ENCODE data around the gene MSX1.

Gene MSX1

GRCh38 chr4:4842476-4843441, 16.7 kb upstream of the MSX1 start:
- Histone ChIP-seq H3K27ac (ENCODE audit: low read length) (no peak overlapping the region), H3K9ac (ENCODE audit: low read depth, low read length) (no peak overlapping the region), H3K36me3 (ENCODE audit: insufficient read depth, low read depth, low read length) (no peaks in the 10 kb centered on the region), H3K27me3 (ENCODE audit: insufficient read depth, low read length) (peaks cover 92% of the 10 kb centered on the region), H3K9me3 (ENCODE audit: insufficient read depth, low read depth, low read length) (no peaks in the 10 kb centered on the region), H3K4me3 (ENCODE audit: low read length) (no peak overlapping the region), H3K4me1 (ENCODE audit: insufficient read depth, low read length) (no peaks in the 10 kb centered on the region)

- Histone ChIP-seq H3K9me3 (ENCODE audit: insufficient read depth, low read depth, low read length) (no peaks in the 10 kb centered on the region), H3K4me1 (ENCODE audit: insufficient read depth, low read length) (no peaks in the 10 kb centered on the region), H3K27ac (ENCODE audit: low read length) (no peak overlapping the region), H3K36me3 (ENCODE audit: insufficient read depth, low read depth, low read length) (no peaks in the 10 kb centered on the region), H3K27me3 (ENCODE audit: insufficient read depth, low read length) (peaks cover 93% of the 10 kb centered on the region), H3K4me3 (ENCODE audit: low read length) (no peak overlapping the region), H3K9ac (ENCODE audit: low read depth, low read length) (no peak overlapping the region)
These were observed 15.7 kb upstream of the MSX1 start for GRCh38 chr4:4843635-4844291.

GRCh38 chr4:4845027-4845426, 14.4 kb upstream of the MSX1 start:
- Histone ChIP-seq H3K27me3 (ENCODE audit: insufficient read depth, low read length) (peaks cover 93% of the 10 kb centered on the region), H3K4me3 (ENCODE audit: low read length) (no peak overlapping the region), H3K36me3 (ENCODE audit: insufficient read depth, low read depth, low read length) (no peaks in the 10 kb centered on the region), H3K27ac (ENCODE audit: low read length) (no peak overlapping the region), H3K9me3 (ENCODE audit: insufficient read depth, low read depth, low read length) (no peaks in the 10 kb centered on the region), H3K9ac (ENCODE audit: low read depth, low read length) (no peak overlapping the region), H3K4me1 (ENCODE audit: insufficient read depth, low read length) (no peaks in the 10 kb centered on the region)

DNA sequence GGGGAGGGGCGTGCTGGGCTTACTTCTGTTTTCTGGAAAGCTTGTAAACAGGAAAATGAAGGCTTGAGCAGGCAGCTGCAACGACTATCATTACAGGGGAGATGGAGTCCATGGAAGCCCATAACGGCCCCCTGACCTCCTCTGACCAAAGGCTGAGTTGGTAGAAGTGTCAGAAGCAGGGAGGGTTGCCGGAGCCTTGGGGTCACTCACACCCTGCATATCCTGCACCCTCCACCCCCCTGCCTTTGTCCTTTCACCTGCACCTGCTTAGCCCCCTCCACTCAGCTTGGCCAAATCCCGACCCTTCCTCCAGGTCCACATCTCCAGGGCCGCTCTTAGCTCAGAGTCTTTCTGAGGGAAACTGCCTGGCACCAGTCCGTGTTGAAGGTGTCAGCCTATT, 12.5 kb upstream of the MSX1 start:
- no peaks in the 10 kb centered on the region for H3K4me1 ChIP-seq (ENCODE audit: insufficient read depth, low read length)
- no peak overlapping the region for H3K4me3 ChIP-seq (ENCODE audit: low read length)
- no peak overlapping the region for H3K27ac ChIP-seq (ENCODE audit: low read length)
- peaks cover 93% of the 10 kb centered on the region for H3K27me3 ChIP-seq (ENCODE audit: insufficient read depth, low read length)
- H3K9me3 ChIP-seq (ENCODE audit: insufficient read depth, low read depth, low read length), result no peaks in the 10 kb centered on the region
- no peak overlapping the region for H3K9ac ChIP-seq (ENCODE audit: low read depth, low read length)
- H3K36me3 ChIP-seq (ENCODE audit: insufficient read depth, low read depth, low read length), result no peaks in the 10 kb centered on the region

GRCh38 chr4:4848540-4848939, 10.9 kb upstream of the MSX1 start:
- H3K36me3 ChIP-seq (ENCODE audit: insufficient read depth, low read depth, low read length), result no peaks in the 10 kb centered on the region
- no peak overlapping the region for H3K27ac ChIP-seq (ENCODE audit: low read length)
- H3K4me1 ChIP-seq (ENCODE audit: insufficient read depth, low read length), result no peaks in the 10 kb centered on the region
- H3K4me3 ChIP-seq (ENCODE audit: low read length), result no peak overlapping the region
- H3K9me3 ChIP-seq (ENCODE audit: insufficient read depth, low read depth, low read length), result no peaks in the 10 kb centered on the region; the same call in 1 of the 2 replicates
- H3K27me3 ChIP-seq (ENCODE audit: insufficient read depth, low read length), result peaks cover 94% of the 10 kb centered on the region
- no peak overlapping the region for H3K9ac ChIP-seq (ENCODE audit: low read depth, low read length)

DNA sequence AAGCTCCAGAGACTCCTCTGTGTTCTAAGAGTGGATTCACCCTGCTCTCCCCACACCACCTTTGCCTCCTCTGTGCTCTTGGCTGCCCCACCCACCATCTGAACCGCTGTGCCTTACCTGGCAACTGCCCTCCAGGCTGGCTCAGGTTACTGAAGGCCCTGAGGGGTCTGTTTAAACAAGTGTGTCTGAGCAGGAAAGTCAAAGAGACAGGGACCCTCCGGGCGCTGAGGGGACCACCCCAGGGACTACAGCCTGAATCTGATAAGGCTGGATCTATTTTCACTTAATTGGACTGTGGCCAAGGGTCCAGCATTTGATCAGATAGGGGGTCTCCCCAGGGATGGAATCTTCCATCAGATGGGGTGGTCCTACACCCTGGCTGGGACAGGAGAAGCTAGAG, 10.4 kb upstream of the MSX1 start:
- Histone ChIP-seq H3K27ac (ENCODE audit: low read length) (no peak overlapping the region), H3K9ac (ENCODE audit: low read depth, low read length) (no peak overlapping the region), H3K4me1 (ENCODE audit: insufficient read depth, low read length) (no peaks in the 10 kb centered on the region), H3K36me3 (ENCODE audit: insufficient read depth, low read depth, low read length) (no peaks in the 10 kb centered on the region), H3K4me3 (ENCODE audit: low read length) (no peak overlapping the region), H3K9me3 (ENCODE audit: insufficient read depth, low read depth, low read length) (no peaks in the 10 kb centered on the region; the same call in 1 of the 2 replicates), H3K27me3 (ENCODE audit: insufficient read depth, low read length) (peaks cover 94% of the 10 kb centered on the region)

- H3K4me3 ChIP-seq (ENCODE audit: low read length), result no peak overlapping the region
- peaks cover 94% of the 10 kb centered on the region for H3K27me3 ChIP-seq (ENCODE audit: insufficient read depth, low read length)
These were observed 9.8 kb upstream of the MSX1 start for GRCh38 chr4:4849524-4850193.

DNA sequence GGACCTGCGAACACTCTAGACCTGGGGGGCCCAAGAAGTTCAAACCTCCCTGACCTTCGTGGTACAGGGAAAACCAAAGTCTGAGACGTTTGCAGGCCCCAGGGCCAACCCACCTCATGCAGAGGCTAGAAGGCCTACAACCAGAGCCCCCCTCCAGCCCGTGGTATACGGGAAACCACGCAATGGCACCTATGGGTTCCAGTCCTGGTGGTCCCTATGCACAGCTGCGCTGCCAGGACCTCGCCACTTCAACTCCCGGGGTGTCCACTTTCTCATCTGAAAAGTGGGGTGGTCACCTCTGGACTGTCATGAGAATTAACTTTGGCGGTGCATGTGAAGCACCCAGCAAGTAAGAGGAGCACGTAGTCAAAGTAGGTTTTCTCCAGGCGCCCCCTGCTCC, 8.4 kb upstream of the MSX1 start:
- Histone ChIP-seq H3K9ac (ENCODE audit: low read depth, low read length) (no peak overlapping the region), H3K4me1 (ENCODE audit: insufficient read depth, low read length) (no peaks in the 10 kb centered on the region), H3K27me3 (ENCODE audit: insufficient read depth, low read length) (peaks cover 100% of the 10 kb centered on the region), H3K36me3 (ENCODE audit: insufficient read depth, low read depth, low read length) (no peaks in the 10 kb centered on the region), H3K4me3 (ENCODE audit: low read length) (no peak overlapping the region), H3K9me3 (ENCODE audit: insufficient read depth, low read depth, low read length) (peaks cover 4% of the 10 kb centered on the region; the same call in 1 of the 2 replicates), H3K27ac (ENCODE audit: low read length) (no peak overlapping the region)

More at GRCh38 chr4:4849524-4850193, 9.8 kb upstream of the MSX1 start:
- Histone ChIP-seq H3K9ac (ENCODE audit: low read depth, low read length) (no peak overlapping the region), H3K9me3 (ENCODE audit: insufficient read depth, low read depth, low read length) (peaks cover 4% of the 10 kb centered on the region; the same call in 1 of the 2 replicates), H3K27ac (ENCODE audit: low read length) (no peak overlapping the region), H3K36me3 (ENCODE audit: insufficient read depth, low read depth, low read length) (no peaks in the 10 kb centered on the region), H3K4me1 (ENCODE audit: insufficient read depth, low read length) (no peaks in the 10 kb centered on the region)

GRCh38 chr4:4851906-4852305, 7.6 kb upstream of the MSX1 start:
- Histone ChIP-seq H3K27ac (ENCODE audit: low read length) (no peak overlapping the region), H3K4me1 (ENCODE audit: insufficient read depth, low read length) (no peaks in the 10 kb centered on the region), H3K36me3 (ENCODE audit: insufficient read depth, low read depth, low read length) (no peaks in the 10 kb centered on the region), H3K9me3 (ENCODE audit: insufficient read depth, low read depth, low read length) (peaks cover 4% of the 10 kb centered on the region; the same call in 1 of the 2 replicates), H3K27me3 (ENCODE audit: insufficient read depth, low read length) (peaks cover 100% of the 10 kb centered on the region), H3K4me3 (ENCODE audit: low read length) (no peak overlapping the region), H3K9ac (ENCODE audit: low read depth, low read length) (no peak overlapping the region)

GRCh38 chr4:4852591-4853362, 6.7 kb upstream of the MSX1 start:
- peak overlapping the region; percentile 28; the same call in 1 of the 2 replicates for H3K4me3 ChIP-seq (ENCODE audit: low read length)
- H3K9ac ChIP-seq (ENCODE audit: low read depth, low read length), result no peak overlapping the region
- no peaks in the 10 kb centered on the region for H3K4me1 ChIP-seq (ENCODE audit: insufficient read depth, low read length)
- H3K36me3 ChIP-seq (ENCODE audit: insufficient read depth, low read depth, low read length), result no peaks in the 10 kb centered on the region
- H3K9me3 ChIP-seq (ENCODE audit: insufficient read depth, low read depth, low read length), result peaks cover 4% of the 10 kb centered on the region; the same call in 1 of the 2 replicates
- peaks cover 100% of the 10 kb centered on the region for H3K27me3 ChIP-seq (ENCODE audit: insufficient read depth, low read length)
- H3K27ac ChIP-seq (ENCODE audit: low read length), result no peak overlapping the region

DNA sequence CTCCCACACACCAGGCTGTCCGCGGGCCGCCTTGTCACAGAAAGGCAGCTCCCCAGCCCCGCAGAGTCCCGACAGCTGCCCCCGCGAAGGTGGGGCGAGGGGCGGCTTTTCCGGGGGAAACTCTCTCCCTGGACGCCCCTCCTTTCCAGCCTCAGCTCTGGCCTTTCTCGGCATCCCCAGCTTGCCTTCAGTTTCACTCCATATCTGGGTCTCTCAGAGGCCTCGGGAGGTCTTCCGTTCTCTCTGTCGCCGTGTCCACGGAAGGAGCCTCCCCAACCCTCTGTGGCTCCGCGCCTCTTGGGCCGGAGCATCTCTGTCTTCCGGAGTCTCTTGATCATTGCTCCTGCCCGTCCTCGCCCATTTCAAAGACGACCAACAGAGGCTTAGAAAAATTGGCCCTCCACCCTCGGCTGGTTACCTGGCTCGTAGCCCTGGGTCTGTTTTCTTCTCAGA, 6.1 kb upstream of the MSX1 start:
- Histone ChIP-seq H3K36me3 (ENCODE audit: insufficient read depth, low read depth, low read length) (no peaks in the 10 kb centered on the region), H3K27me3 (ENCODE audit: insufficient read depth, low read length) (peaks cover 100% of the 10 kb centered on the region), H3K9me3 (ENCODE audit: insufficient read depth, low read depth, low read length) (peaks cover 4% of the 10 kb centered on the region; the same call in 1 of the 2 replicates), H3K27ac (ENCODE audit: low read length) (no peak overlapping the region), H3K9ac (ENCODE audit: low read depth, low read length) (no peak overlapping the region), H3K4me1 (ENCODE audit: insufficient read depth, low read length) (no peaks in the 10 kb centered on the region), H3K4me3 (ENCODE audit: low read length) (peak overlapping the region; percentile 28; the same call in 1 of the 2 replicates)
